Mesendoderm (in vitro differentiated cells): Measurements from ENCODE around the gene ZKSCAN1.
"Not testable (repeated sequence)": the region's sequence is repeated elsewhere in the genome, so short reads cannot be mapped to it uniquely, and the experiment has no call there.

Source experiments
- DNase-seq: peaks from one replicate; pipeline ENCODE4 v3.0.0; 2013
- H2AK5ac ChIP-seq: 2 replicates; pipeline ENCODE4 v1.6.1; 2013; ENCODE audit warnings: low read length, inconsistent platforms
- H2BK120ac ChIP-seq: 2 replicates; pipeline ENCODE4 v1.6.1; 2013; ENCODE audit warnings: low read depth, mild to moderate bottlenecking, low read length, moderate library complexity, mixed read lengths
- H2BK15ac ChIP-seq: replicated peaks from 2 replicates; pipeline ENCODE4 v1.6.1; 2013; ENCODE audit warnings: low read depth, mild to moderate bottlenecking, moderate library complexity
- H2BK5ac ChIP-seq: 2 replicates; pipeline ENCODE4 v1.6.1; 2013; ENCODE audit warnings: low read length, inconsistent platforms
- H3K18ac ChIP-seq: 2 replicates; pipeline ENCODE4 v1.6.1; 2013; ENCODE audit warnings: mild to moderate bottlenecking, low read length, mixed read lengths
- H3K23ac ChIP-seq: one replicate; pipeline ENCODE4 v1.6.1; 2013; ENCODE audit warnings: low read length
- H3K27ac ChIP-seq: 2 replicates; pipeline ENCODE4 v1.5.1; 2013; ENCODE audit warnings: low read depth, mild to moderate bottlenecking, inconsistent platforms, low read length, moderate library complexity
- H3K27me3 ChIP-seq: 2 replicates; pipeline ENCODE4 v1.6.1; 2013; ENCODE audit warnings: low read length, control low read depth, mild to moderate bottlenecking, inconsistent platforms; ENCODE audit not compliant: insufficient read depth, poor library complexity
- H3K36me3 ChIP-seq: 2 replicates; pipeline ENCODE4 v1.6.1; 2013; ENCODE audit warnings: low read length, inconsistent platforms; ENCODE audit not compliant: control insufficient read depth, insufficient read depth
- H3K4ac ChIP-seq: one replicate; pipeline ENCODE4 v1.6.1; 2013; ENCODE audit warnings: low read depth, mild to moderate bottlenecking, low read length, moderate library complexity
- H3K4me1 ChIP-seq: 2 replicates; pipeline ENCODE4 v1.6.1; 2013; ENCODE audit warnings: low read depth, low read length, inconsistent platforms; ENCODE audit not compliant: control insufficient read depth
- H3K4me2 ChIP-seq: 2 replicates; pipeline ENCODE4 v1.6.1; 2013; ENCODE audit warnings: low read length
- H3K4me3 ChIP-seq: 2 replicates; pipeline ENCODE4 v1.5.1; 2013; ENCODE audit warnings: mild to moderate bottlenecking, low read length
- H3K56ac ChIP-seq: one replicate; pipeline ENCODE4 v1.6.1; 2013; ENCODE audit warnings: low read length
- H3K79me1 ChIP-seq: 2 replicates; pipeline ENCODE4 v1.6.1; 2013; ENCODE audit warnings: low read length, inconsistent platforms
- H3K79me2 ChIP-seq: 2 replicates; pipeline ENCODE4 v1.6.1; 2013; ENCODE audit warnings: mild to moderate bottlenecking, low read length; ENCODE audit not compliant: control insufficient read depth, insufficient read depth
- H3K9ac ChIP-seq: 2 replicates; pipeline ENCODE4 v1.6.1; 2013; ENCODE audit warnings: low read length, inconsistent platforms
- H4K5ac ChIP-seq: one replicate; pipeline ENCODE4 v1.6.1; 2013; ENCODE audit warnings: low read length
- H4K8ac ChIP-seq: one replicate; pipeline ENCODE4 v1.6.1; 2013; ENCODE audit warnings: low read depth, mild to moderate bottlenecking, control low read depth, low read length, moderate library complexity
- WGBS: extraction: QIAGEN DNeasy Blood & Tissue Kit; methylation state at CpG from one replicate; pipeline ENCODE4 v1.1.7; 2013; ENCODE audit warnings: low lambda C conversion rate, missing lambda C conversion rate; ENCODE audit not compliant: insufficient coverage; ENCODE audit errors: extremely low coverage; 5-methylcytosine and 5-hydroxymethylcytosine counted together

ZKSCAN1 gene

DNA sequence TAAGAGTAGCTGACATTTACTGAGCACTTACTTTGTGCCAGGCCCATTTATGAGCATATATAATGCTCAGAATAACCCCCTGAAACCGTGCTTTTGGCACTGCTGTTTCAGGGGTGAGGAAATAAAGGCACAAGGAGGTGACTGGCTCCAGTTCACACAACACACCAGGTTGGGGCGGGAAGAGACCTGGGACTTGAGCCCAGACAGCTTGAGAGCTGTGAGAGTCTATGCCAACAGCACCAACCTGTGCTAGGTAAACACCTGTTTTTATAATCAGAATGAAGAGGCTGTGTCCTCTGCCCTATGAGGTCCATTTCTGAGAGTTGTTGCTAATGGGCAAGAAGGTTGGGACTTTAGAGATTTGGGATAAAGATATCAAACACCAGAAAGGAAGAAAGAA is 30.8 kb upstream of the ZKSCAN1 start:
- no peak for DNase-seq
- Histone ChIP-seq H3K79me2 (no peaks in the 10 kb centered on the region), H4K5ac (no peak overlapping the region), H3K36me3 (no peaks in the 10 kb centered on the region), H3K79me1 (no peaks in the 10 kb centered on the region), H4K8ac (no peak overlapping the region), H3K18ac (no peak overlapping the region), H3K4me2 (no peak overlapping the region), H3K56ac (no peak overlapping the region), H3K27me3 (no peaks in the 10 kb centered on the region), H3K9ac (no peak overlapping the region), H2BK5ac (no peak overlapping the region), H3K4me3 (no peak overlapping the region), H2BK15ac (no peak overlapping the region), H3K27ac (no peak overlapping the region), H2AK5ac (no peak overlapping the region), H3K4ac (no peak overlapping the region), H2BK120ac (no peak overlapping the region), H3K23ac (no peak overlapping the region), H3K4me1 (no peaks in the 10 kb centered on the region)
- WGBS: no CpG with 5 or more reads among the region's 2 CpGs

DNA sequence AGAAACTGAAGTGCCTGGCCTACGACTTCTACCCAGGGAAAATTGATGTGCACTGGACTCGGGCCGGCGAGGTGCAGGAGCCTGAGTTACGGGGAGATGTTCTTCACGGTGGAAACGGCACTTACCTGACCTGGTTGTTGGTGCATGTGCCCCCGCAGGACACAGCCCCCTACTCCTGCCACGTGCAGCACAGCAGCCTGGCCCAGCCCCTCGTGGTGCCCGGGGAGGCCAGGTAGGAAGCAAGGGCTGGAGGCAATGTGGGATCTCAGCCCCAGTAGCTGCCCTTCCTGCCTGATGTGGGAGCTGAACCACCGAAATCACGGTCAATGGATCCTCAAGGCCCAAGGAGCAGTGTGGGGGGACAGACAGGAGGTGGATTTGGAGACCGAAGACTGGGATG is 28.1 kb upstream of the ZKSCAN1 start:
- not testable (repeated sequence) for H4K8ac ChIP-seq, H3K27ac ChIP-seq, H4K5ac ChIP-seq, H2AK5ac ChIP-seq, H3K9ac ChIP-seq, DNase-seq, H3K18ac ChIP-seq, H3K79me1 ChIP-seq, H3K36me3 ChIP-seq, H2BK120ac ChIP-seq, H3K4me2 ChIP-seq, H2BK15ac ChIP-seq, H3K27me3 ChIP-seq, H3K23ac ChIP-seq, H3K4me3 ChIP-seq, H3K4me1 ChIP-seq, H2BK5ac ChIP-seq, H3K79me2 ChIP-seq, H3K56ac ChIP-seq, H3K4ac ChIP-seq
- no CpG with 5 or more reads among the region's 14 CpGs for WGBS

DNA sequence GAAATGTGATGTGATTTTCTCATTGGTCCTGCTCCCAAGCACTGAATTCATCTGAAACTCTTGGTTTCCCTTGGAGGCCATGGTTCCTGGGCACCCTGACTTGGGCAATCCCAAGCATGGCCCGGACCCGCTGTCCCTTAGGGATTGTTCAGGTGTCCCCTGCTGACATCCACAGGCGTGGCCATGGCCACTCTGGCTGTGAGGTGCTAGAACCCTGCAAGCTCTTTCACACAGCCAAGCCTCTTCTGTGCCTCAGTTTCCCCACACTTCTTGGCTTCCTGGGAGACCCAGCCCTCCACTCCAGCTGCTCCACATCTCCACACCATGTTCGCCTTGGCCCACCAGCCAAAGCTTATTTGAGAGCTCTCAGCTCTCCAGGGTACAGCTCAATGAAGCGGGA is 27.6 kb upstream of the ZKSCAN1 start:
- Histone ChIP-seq H4K8ac (no peak overlapping the region), H3K9ac (no peak overlapping the region), H3K27me3 (no peaks in the 10 kb centered on the region), H3K36me3 (no peaks in the 10 kb centered on the region), H4K5ac (no peak overlapping the region), H3K79me1 (no peaks in the 10 kb centered on the region), H2BK15ac (no peak overlapping the region), H3K4me2 (no peak overlapping the region), H2BK120ac (no peak overlapping the region), H3K27ac (no peak overlapping the region), H2BK5ac (no peak overlapping the region), H3K79me2 (no peaks in the 10 kb centered on the region), H3K23ac (no peak overlapping the region), H3K18ac (no peak overlapping the region), H3K4me3 (no peak overlapping the region), H3K4ac (no peak overlapping the region), H3K56ac (no peak overlapping the region), H2AK5ac (no peak overlapping the region), H3K4me1 (no peaks in the 10 kb centered on the region)
- WGBS: no CpG with 5 or more reads among the region's 5 CpGs
- no peak for DNase-seq

DNA sequence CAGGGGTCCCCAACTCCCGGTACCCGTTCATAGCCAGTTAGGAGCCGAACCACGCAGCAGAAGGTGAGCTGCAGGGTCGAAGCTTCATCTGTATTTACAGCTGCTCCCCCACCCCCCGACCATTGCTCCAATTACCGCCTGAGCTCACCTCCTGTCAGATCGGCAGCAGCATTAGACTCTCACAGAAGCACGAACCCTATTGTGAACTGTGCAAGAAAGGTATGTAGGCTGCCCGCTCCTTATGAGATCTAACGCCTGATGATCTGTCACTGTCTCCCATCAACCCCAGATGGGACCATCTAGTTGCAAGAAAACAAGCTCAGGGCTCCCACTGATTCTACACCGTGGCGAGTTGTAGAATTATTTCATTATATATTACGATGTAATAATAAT is 24.9 kb upstream of the ZKSCAN1 start:
- no peak overlapping the region for H3K27ac ChIP-seq
- no peaks in the 10 kb centered on the region for H3K4me1 ChIP-seq
- H2BK120ac ChIP-seq: no peak overlapping the region
- no peak overlapping the region for H2BK15ac ChIP-seq
- no peak overlapping the region for H3K4ac ChIP-seq
- H3K36me3 ChIP-seq: no peaks in the 10 kb centered on the region
- peak; percentile 6 for DNase-seq
- WGBS: no CpG with 5 or more reads among the region's 14 CpGs
- H4K5ac ChIP-seq: no peak overlapping the region
- no peak overlapping the region for H3K18ac ChIP-seq
- H3K79me1 ChIP-seq: no peaks in the 10 kb centered on the region
- peak overlapping the region; percentile 45 for H3K23ac ChIP-seq
- H3K9ac ChIP-seq: peak overlapping the region; percentile 48
- H3K79me2 ChIP-seq: no peaks in the 10 kb centered on the region
- no peaks in the 10 kb centered on the region for H3K27me3 ChIP-seq
- no peak overlapping the region for H4K8ac ChIP-seq
- H3K4me2 ChIP-seq: peak overlapping the region; percentile 29
- no peak overlapping the region for H2AK5ac ChIP-seq
- H3K56ac ChIP-seq: peak overlapping the region; percentile 31
- H3K4me3 ChIP-seq: no peak overlapping the region
- H2BK5ac ChIP-seq: no peak overlapping the region

GRCh38 chr7:99991543-99991942 is 23.9 kb upstream of the ZKSCAN1 start:
- H2AK5ac ChIP-seq, H2BK120ac ChIP-seq, H3K18ac ChIP-seq, H3K4me3 ChIP-seq, H3K4me2 ChIP-seq, H3K36me3 ChIP-seq, H3K4ac ChIP-seq, H3K79me1 ChIP-seq, H3K9ac ChIP-seq, H2BK5ac ChIP-seq, H4K5ac ChIP-seq, H2BK15ac ChIP-seq, H3K79me2 ChIP-seq, H3K56ac ChIP-seq, H3K27ac ChIP-seq, H3K27me3 ChIP-seq, H3K23ac ChIP-seq, DNase-seq, H3K4me1 ChIP-seq, H4K8ac ChIP-seq: not testable (repeated sequence)
- WGBS: no CpG with 5 or more reads among the region's 6 CpGs

GRCh38 chr7:99992330-99993038 is 22.9 kb upstream of the ZKSCAN1 start:
- Histone ChIP-seq H3K18ac (no peak overlapping the region), H3K27ac (no peak overlapping the region), H4K5ac (no peak overlapping the region), H3K4ac (no peak overlapping the region), H3K79me1 (no peaks in the 10 kb centered on the region), H3K9ac (no peak overlapping the region), H3K4me2 (no peak overlapping the region), H3K4me3 (no peak overlapping the region), H3K27me3 (no peaks in the 10 kb centered on the region), H2AK5ac (no peak overlapping the region), H4K8ac (no peak overlapping the region), H2BK120ac (no peak overlapping the region), H2BK5ac (no peak overlapping the region), H2BK15ac (no peak overlapping the region), H3K36me3 (no peaks in the 10 kb centered on the region), H3K56ac (peak overlapping the region; percentile 7), H3K79me2 (no peaks in the 10 kb centered on the region), H3K23ac (no peak overlapping the region), H3K4me1 (no peaks in the 10 kb centered on the region)
- no peak for DNase-seq
- no CpG with 5 or more reads among the region's 21 CpGs for WGBS
